ENCODE results near the gene SLC29A3. TPM values are rescaled to one million over a fixed set of nuclear protein-coding genes. Genes with fewer than 3 reads are reported as not detected.

Gene SLC29A3
- polyA plus RNA-seq, 1 of the 3 experiments (the other 2 are of a cell fraction) = 3.8 TPM

DNA sequence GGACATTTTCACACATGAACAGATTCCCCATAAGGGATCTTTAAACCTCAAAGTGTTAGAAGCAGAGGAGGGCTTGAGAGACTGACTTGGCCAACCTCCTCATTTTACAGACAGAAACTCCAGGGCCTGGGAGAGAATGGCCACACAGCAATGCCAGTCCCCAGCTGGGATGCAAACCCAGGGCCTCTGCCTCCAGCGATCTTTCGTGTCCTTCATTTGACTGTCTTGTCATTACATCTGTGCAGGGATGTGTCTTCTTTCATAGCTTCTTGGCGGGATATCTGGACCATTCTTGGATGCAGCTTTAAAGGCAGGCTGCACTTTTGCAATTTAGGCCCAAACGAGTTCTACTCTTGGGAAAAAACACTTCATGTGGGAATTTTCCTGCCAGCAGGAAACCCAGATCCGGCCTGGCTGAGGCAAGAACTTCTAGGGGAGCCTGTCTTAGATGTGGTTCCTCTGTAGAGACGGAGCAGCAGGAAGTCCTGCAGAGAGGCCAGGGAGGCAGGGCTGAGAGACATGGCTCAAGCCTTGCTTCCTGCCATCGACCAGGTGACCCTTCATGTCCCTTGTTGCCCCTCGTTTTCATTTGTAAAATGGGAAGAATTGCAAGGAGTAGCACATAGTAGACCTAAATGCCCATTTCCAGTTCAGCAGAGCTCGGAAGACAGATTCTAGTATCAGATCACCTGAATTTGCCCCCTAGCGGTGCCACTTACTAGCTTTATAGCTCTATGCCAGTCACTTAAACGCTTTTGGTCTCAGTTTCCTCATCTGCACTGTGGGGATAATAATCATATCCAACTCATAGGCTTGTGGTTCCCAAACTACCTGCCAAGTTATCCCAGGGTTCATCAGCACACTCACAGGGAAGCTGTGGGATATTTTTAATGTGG, 43.9 kb upstream of the SLC29A3 start:
- no peaks in the 10 kb centered on the region for H3K36me3 ChIP-seq (replicated peaks in 1 of 2; ENCODE audit: control insufficient read depth in 1 of 2, insufficient read depth in 2 of 2, low read length in 1 of 2)
- H3K4me1 ChIP-seq (ENCODE audit: control insufficient read depth in 1 of 2, insufficient read depth in 2 of 2, low read depth in 1 of 2, low read length in 1 of 2) = peaks cover 24 to 91% of the 10 kb centered on the region in 2 experiments
- no peak for DNase-seq
- H3K9ac ChIP-seq = no peak overlapping the region
- no peaks in the 10 kb centered on the region for H3K27me3 ChIP-seq (ENCODE audit: insufficient read depth)
- H3K27ac ChIP-seq (ENCODE audit: low read depth in 2 of 2, low read length in 1 of 2) = peak overlapping the region in 1 of 2 experiments; percentile 99; a peak in 2 of 4 replicates
- peaks cover 70% of the 10 kb centered on the region for H3K79me2 ChIP-seq (ENCODE audit: insufficient read depth)
- CTCF ChIA-PET = interaction anchor here (1.2 to 4.7 kb wide), 11 partner anchors 9 to 372 kb away, joined by 3 to 19 read pairs (median 4); partner anchors contain the start of genes SLC29A3 and UNC5B
- WGBS (ENCODE audit: low lambda C conversion rate) = 85% methylated on average over 11 of the region's 11 CpGs
- no peak overlapping the region for H3K4me3 ChIP-seq (ENCODE audit: low read depth in 2 of 2, low read length in 1 of 2)
- H2AFZ ChIP-seq (ENCODE audit: low read depth) = no peak overlapping the region
- no peak for TF ChIP-seq GABPA (IDR thresholded peaks at IDR 0.05; ENCODE audit: low read depth)
- TF ChIP-seq, protein P1, sequence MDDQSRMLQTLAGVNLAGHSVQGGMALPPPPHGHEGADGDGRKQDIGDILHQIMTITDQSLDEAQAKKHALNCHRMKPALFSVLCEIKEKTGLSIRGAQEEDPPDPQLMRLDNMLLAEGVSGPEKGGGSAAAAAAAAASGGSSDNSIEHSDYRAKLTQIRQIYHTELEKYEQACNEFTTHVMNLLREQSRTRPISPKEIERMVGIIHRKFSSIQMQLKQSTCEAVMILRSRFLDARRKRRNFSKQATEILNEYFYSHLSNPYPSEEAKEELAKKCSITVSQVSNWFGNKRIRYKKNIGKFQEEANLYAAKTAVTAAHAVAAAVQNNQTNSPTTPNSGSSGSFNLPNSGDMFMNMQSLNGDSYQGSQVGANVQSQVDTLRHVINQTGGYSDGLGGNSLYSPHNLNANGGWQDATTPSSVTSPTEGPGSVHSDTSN (IDR thresholded peaks at IDR 0.05) = no peak
- TF ChIP-seq, protein P2, sequence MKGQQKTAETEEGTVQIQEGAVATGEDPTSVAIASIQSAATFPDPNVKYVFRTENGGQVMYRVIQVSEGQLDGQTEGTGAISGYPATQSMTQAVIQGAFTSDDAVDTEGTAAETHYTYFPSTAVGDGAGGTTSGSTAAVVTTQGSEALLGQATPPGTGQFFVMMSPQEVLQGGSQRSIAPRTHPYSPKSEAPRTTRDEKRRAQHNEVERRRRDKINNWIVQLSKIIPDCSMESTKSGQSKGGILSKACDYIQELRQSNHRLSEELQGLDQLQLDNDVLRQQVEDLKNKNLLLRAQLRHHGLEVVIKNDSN (IDR thresholded peaks at IDR 0.05; ENCODE audit: borderline replicate concordance, low read depth) = no peak
- no peaks in the 10 kb centered on the region for H3K9me2 ChIP-seq
- H3F3A ChIP-seq (replicated peaks; ENCODE audit: insufficient read depth) = peaks cover 8% of the 10 kb centered on the region
- POLR2A ChIA-PET = interaction anchor here (1.1 to 4.4 kb wide), 5 partner anchors 9 to 388 kb away, joined by 3 to 39 read pairs (median 7); no protein-coding TSS in a partner anchor
- no peak overlapping the region for H3K4me2 ChIP-seq
- H3K9me3 ChIP-seq = no peaks in the 10 kb centered on the region
- H4K20me1 ChIP-seq (ENCODE audit: insufficient read depth) = peaks cover 78% of the 10 kb centered on the region; the same call in 1 of the 2 replicates

DNA sequence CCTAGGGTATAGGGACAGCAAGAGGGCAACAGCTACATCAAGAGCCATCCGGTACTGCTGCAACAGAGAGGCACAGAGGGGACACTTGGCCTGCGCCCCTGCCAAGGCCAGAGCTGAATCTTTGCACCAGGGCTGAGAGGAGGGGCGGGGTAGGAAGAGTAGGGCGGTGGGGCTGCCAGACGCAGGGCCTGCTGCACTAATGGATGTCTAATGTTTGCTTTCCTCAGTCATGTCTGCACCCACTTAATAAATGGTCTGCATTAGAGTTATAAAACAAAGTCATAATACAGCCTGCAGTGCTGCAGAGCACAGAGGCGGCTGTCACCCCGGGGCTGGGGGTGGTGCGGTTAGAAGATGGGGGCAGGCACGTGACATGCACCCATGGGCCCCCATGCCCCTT, 42.2 kb upstream of the SLC29A3 start:
- 73% methylated on average over 7 of the region's 9 CpGs for WGBS (ENCODE audit: low lambda C conversion rate)
- H3K27me3 ChIP-seq (ENCODE audit: insufficient read depth) = no peaks in the 10 kb centered on the region
- no peaks in the 10 kb centered on the region for H3K9me2 ChIP-seq
- no peak overlapping the region for H3K9ac ChIP-seq
- peaks cover 5 to 7% of the 10 kb centered on the region in 2 experiments for H3K36me3 ChIP-seq (replicated peaks in 1 of 2; ENCODE audit: control insufficient read depth in 1 of 2, insufficient read depth in 2 of 2, low read length in 1 of 2)
- no peak for TF ChIP-seq FOXM1 (IDR thresholded peaks at IDR 0.05; ENCODE audit: low read depth)
- peak in 1 of 2 experiments; percentile 80; a peak in 2 of 4 replicates for TF ChIP-seq EP300 (IDR thresholded peaks at IDR 0.05; ENCODE audit: borderline replicate concordance in 1 of 2, low read depth in 1 of 2, low read length in 1 of 2)
- TF ChIP-seq MEF2A (IDR thresholded peaks at IDR 0.05; ENCODE audit: borderline replicate concordance, low read depth) = no peak
- TF ChIP-seq MXI1 (IDR thresholded peaks at IDR 0.05; ENCODE audit: low read depth, low read length) = peak; percentile 71
- TF ChIP-seq RCOR1 (IDR thresholded peaks at IDR 0.05; ENCODE audit: low read length) = 0 out of 2 replicates have a peak, but pooled peaks have one; percentile 55
- TF ChIP-seq RAD21 (IDR thresholded peaks at IDR 0.05; ENCODE audit: low read length) = peak; percentile 5; the same call in 1 of the 2 replicates
- no peak for TF ChIP-seq TCF12 (IDR thresholded peaks at IDR 0.05)
- peak; percentile 24 for TF ChIP-seq CHD2 (IDR thresholded peaks at IDR 0.05; ENCODE audit: low read length, partially characterized antibody)
- H3K4me1 ChIP-seq (ENCODE audit: control insufficient read depth in 1 of 2, insufficient read depth in 2 of 2, low read depth in 1 of 2, low read length in 1 of 2) = peaks cover 11 to 84% of the 10 kb centered on the region in 2 experiments
- peak; percentile 81 for DNase-seq
- peaks cover 79% of the 10 kb centered on the region; the same call in 1 of the 2 replicates for H4K20me1 ChIP-seq (ENCODE audit: insufficient read depth)
- no peak overlapping the region for H3K4me2 ChIP-seq
- no peaks in the 10 kb centered on the region for H3K9me3 ChIP-seq
- no peak overlapping the region for H2AFZ ChIP-seq (ENCODE audit: low read depth)
- peaks cover 4% of the 10 kb centered on the region for H3F3A ChIP-seq (replicated peaks; ENCODE audit: insufficient read depth)
- CTCF ChIA-PET = interaction anchor here (0.7 to 4.7 kb wide), 19 partner anchors 7 to 389 kb away, joined by 3 to 20 read pairs (median 4); partner anchors contain the start of genes PCBD1 and UNC5B
- H3K79me2 ChIP-seq (ENCODE audit: insufficient read depth) = peaks cover 64% of the 10 kb centered on the region
- no peak overlapping the region for H3K4me3 ChIP-seq (ENCODE audit: low read depth in 2 of 2, low read length in 1 of 2)
- POLR2A ChIA-PET = interaction anchor here (0.9 to 4.4 kb wide), 15 partner anchors 11 to 386 kb away, joined by 3 to 39 read pairs (median 7); no protein-coding TSS in a partner anchor
- peak overlapping the region in 1 of 2 experiments; percentile 99; a peak in 2 of 4 replicates for H3K27ac ChIP-seq (ENCODE audit: low read depth in 2 of 2, low read length in 1 of 2)

All from SK-N-SH (cell line).